Measurements from ENCODE around the gene ZFP64. TPM values are rescaled to one million over a fixed set of nuclear protein-coding genes. Genes with fewer than 3 reads are reported as not detected.

Gene ZFP64
- total RNA-seq, 1 donor from 2014 or later: 23.6 TPM

GRCh38 chr20:52209154-52209571 is 17.6 kb upstream of the ZFP64 start:
- Mint-ChIP-seq H3K27ac (no peak overlapping the region), H3K9me3 (peaks cover 15% of the 10 kb centered on the region), H3K4me3 (no peak overlapping the region), H3K4me1 (no peaks in the 10 kb centered on the region), H3K27me3 (ENCODE audit: low read depth) (peaks cover 47% of the 10 kb centered on the region), H3K36me3 (no peaks in the 10 kb centered on the region)
- no peak for TF ChIP-seq CTCF (IDR thresholded peaks at IDR 0.05; ENCODE audit: unreplicated experiment)
- DNase-seq (ENCODE audit: low spot score in 2 of 2, unreplicated experiment in 2 of 2): no peak

- Mint-ChIP-seq H3K27me3 (ENCODE audit: low read depth) (peaks cover 29% of the 10 kb centered on the region), H3K4me3 (no peak overlapping the region), H3K27ac (no peak overlapping the region), H3K4me1 (no peaks in the 10 kb centered on the region), H3K9me3 (peaks cover 5% of the 10 kb centered on the region), H3K36me3 (no peaks in the 10 kb centered on the region)
- no peak for TF ChIP-seq CTCF (IDR thresholded peaks at IDR 0.05; ENCODE audit: unreplicated experiment)
- DNase-seq (ENCODE audit: low spot score in 2 of 2, unreplicated experiment in 2 of 2): no peak
These were observed 15.6 kb upstream of the ZFP64 start for GRCh38 chr20:52207020-52207810.

GRCh38 chr20:52204136-52204535 is 12.6 kb upstream of the ZFP64 start:
- H3K27ac Mint-ChIP-seq: no peak overlapping the region
- no peaks in the 10 kb centered on the region for H3K4me1 Mint-ChIP-seq
- H3K36me3 Mint-ChIP-seq: no peaks in the 10 kb centered on the region
- peaks cover 10% of the 10 kb centered on the region for H3K27me3 Mint-ChIP-seq (ENCODE audit: low read depth)
- H3K9me3 Mint-ChIP-seq: no peaks in the 10 kb centered on the region
- TF ChIP-seq CTCF (IDR thresholded peaks at IDR 0.05; ENCODE audit: unreplicated experiment): no peak
- no peak for DNase-seq (ENCODE audit: low spot score in 2 of 2, unreplicated experiment in 2 of 2)
- H3K4me3 Mint-ChIP-seq: no peak overlapping the region

GRCh38 chr20:52201395-52201794 is 9.8 kb upstream of the ZFP64 start:
- DNase-seq (ENCODE audit: low spot score in 2 of 2, unreplicated experiment in 2 of 2): no peak
- Mint-ChIP-seq H3K9me3 (no peaks in the 10 kb centered on the region), H3K36me3 (no peaks in the 10 kb centered on the region)

GRCh38 chr20:52200870-52201269 is 9.3 kb upstream of the ZFP64 start:
- Mint-ChIP-seq H3K4me3 (no peak overlapping the region), H3K4me1 (no peaks in the 10 kb centered on the region), H3K36me3 (no peaks in the 10 kb centered on the region), H3K9me3 (no peaks in the 10 kb centered on the region), H3K27ac (no peak overlapping the region), H3K27me3 (ENCODE audit: low read depth) (no peaks in the 10 kb centered on the region)
- TF ChIP-seq CTCF (IDR thresholded peaks at IDR 0.05; ENCODE audit: unreplicated experiment): no peak
- no peak for DNase-seq (ENCODE audit: low spot score in 2 of 2, unreplicated experiment in 2 of 2)

More at GRCh38 chr20:52201395-52201794, 9.8 kb upstream of the ZFP64 start:
- Mint-ChIP-seq H3K27me3 (ENCODE audit: low read depth) (no peaks in the 10 kb centered on the region), H3K27ac (no peak overlapping the region), H3K4me3 (no peak overlapping the region), H3K4me1 (no peaks in the 10 kb centered on the region)
- TF ChIP-seq CTCF (IDR thresholded peaks at IDR 0.05; ENCODE audit: unreplicated experiment): no peak
